HepG2 (cell line): ENCODE results near the gene ADIPOR1. TPM values are rescaled to one million over a fixed set of nuclear protein-coding genes. Genes with fewer than 3 reads are reported as not detected.

Experiments used
- CCDC6 ChIP-seq: sonication (generic); formaldehyde crosslinking; IDR thresholded peaks from 2 replicates; pipeline ENCODE4 v1.8.1; 2022; ENCODE audit warnings: mild to moderate bottlenecking, missing genetic modification reagents, moderate library complexity
- GTF2F1 ChIP-seq: fragments of 150-350 bp; IDR thresholded peaks from 2 replicates; pipeline ENCODE4 v1.6.1; 2014; ENCODE audit warnings: low read length
- HMGXB3 ChIP-seq: sonication (generic); formaldehyde crosslinking; IDR thresholded peaks from 2 replicates; pipeline ENCODE4 v1.4.0; 2020; ENCODE audit warnings: missing genetic modification reagents, borderline replicate concordance
- KLF6 ChIP-seq: IDR thresholded peaks from 2 replicates; pipeline ENCODE4 v1.8.0; 2016; ENCODE audit warnings: missing biosample characterization, missing genetic modification reagents
- MAZ ChIP-seq, 2 experiments: sonication (generic) in 1 of 2; formaldehyde crosslinking in 1 of 2; IDR thresholded peaks; 2 replicates each; pipeline versions ENCODE4 v1.5.0 to v1.6.1; 2012 to 2020; ENCODE audit warnings: low read depth in 2 of 2, mild to moderate bottlenecking in 2 of 2, borderline replicate concordance in 1 of 2, improper control_type of control experiment in 1 of 2, low read length in 1 of 2, missing genetic modification reagents in 1 of 2, moderate library complexity in 1 of 2
- RARA ChIP-seq: IDR thresholded peaks from 2 replicates; pipeline ENCODE4 v1.6.1; 2016; ENCODE audit warnings: missing genetic modification reagents, missing compliant biosample characterization
- TAF1 ChIP-seq: sonication (generic); formaldehyde crosslinking; IDR thresholded peaks from 2 replicates; pipeline ENCODE4 v1.4.0; 2020; ENCODE audit warnings: missing genetic modification reagents
- TBX2 ChIP-seq: sonication (generic); formaldehyde crosslinking; IDR thresholded peaks from 2 replicates; pipeline ENCODE4 v1.5.0; 2020; ENCODE audit warnings: missing genetic modification reagents, mild to moderate bottlenecking, borderline replicate concordance
- ZBTB38 ChIP-seq: sonication (generic); formaldehyde crosslinking; IDR thresholded peaks from 2 replicates; pipeline ENCODE4 v1.5.1; 2020; ENCODE audit warnings: mild to moderate bottlenecking, missing genetic modification reagents
- ZBTB40 ChIP-seq, 2 experiments: fragments of 450-650 bp in 1 of 2; sonication (generic) in 1 of 2; formaldehyde crosslinking in 1 of 2; IDR thresholded peaks; 2 replicates each; pipeline versions ENCODE4 v1.6.1 to v1.8.0; 2016 to 2022; ENCODE audit warnings: antibody characterized with exemption in 1 of 2, mild to moderate bottlenecking in 1 of 2, missing genetic modification reagents in 1 of 2
- ZNF331 ChIP-seq: sonication (generic); formaldehyde crosslinking; IDR thresholded peaks from 2 replicates; pipeline ENCODE4 v1.4.0; 2020; ENCODE audit warnings: missing genetic modification reagents
- ZNF558 ChIP-seq: sonication (generic); formaldehyde crosslinking; IDR thresholded peaks from 2 replicates; pipeline ENCODE4 v1.9.0; 2022; ENCODE audit warnings: mild to moderate bottlenecking, missing genetic modification reagents, borderline replicate concordance
- ZNF569 ChIP-seq: sonication (generic); formaldehyde crosslinking; IDR thresholded peaks from 2 replicates; pipeline ENCODE4 v1.5.0; 2020; ENCODE audit warnings: mild to moderate bottlenecking, missing genetic modification reagents, moderate library complexity, borderline replicate concordance
- ZNF839 ChIP-seq: sonication (generic); formaldehyde crosslinking; IDR thresholded peaks from 2 replicates; pipeline ENCODE4 v1.4.0; 2020; ENCODE audit warnings: missing genetic modification reagents, mild to moderate bottlenecking, borderline replicate concordance
- polyA plus RNA-seq, 8 experiments: library from polyadenylated mRNA; depleted of rRNA in 3 of 8; stranded (reverse) in 7 of 8; unstranded in 1 of 8; fragments of >200 nt; fragmentation: Illumina TruSeq in 4 of 8; extraction: Trizol in 4 of 8; gene quantifications; 2 replicates each; pipeline versions ENCODE4 v1.2.1 to v1.2.3, GENCODE V29; 2011 to 2016; ENCODE audit warnings: low read depth in 4 of 8, missing spikeins in 1 of 8, mixed read lengths in 1 of 8; ENCODE audit not compliant: insufficient read depth in 1 of 8
- total RNA-seq, 5 experiments: library from RNA; depleted of rRNA; stranded (reverse); fragments of >200 nt; fragmentation: Illumina TruSeq; extraction: Trizol; gene quantifications; 2 replicates each; pipeline ENCODE4 v1.2.3, GENCODE V29; 2016; ENCODE audit warnings: low read depth in 1 of 5

Gene ADIPOR1
- total and polyA plus RNA-seq, 2 of the 13 experiments (the other 11 are each of a cell fraction or from before 2014, with no cell fraction given), result 60.0 to 141 TPM

GRCh38 chr1:203006948-203007871 lies 49.1 kb upstream of the ADIPOR1 start, which contains the start of gene TMEM183A (continued):
- TF ChIP-seq HMGXB3 (peak; percentile 97), ZNF558 (CRISPR knock-in tag) (peak; percentile 48; the same call in 1 of the 2 replicates), CCDC6 (CRISPR knock-in tag) (peak; percentile 34; the same call in 1 of the 2 replicates), ZBTB40 (IDR thresholded peaks at IDR 0.05) (no peak), ZBTB40 (CRISPR knock-in tag; IDR thresholded peaks at IDR 0.05) (0 out of 2 replicates have a peak, but pooled peaks have one; percentile 44), KLF6 (CRISPR knock-in tag) (peak; percentile 87), ZNF331 (CRISPR knock-in tag) (peak; percentile 65), GTF2F1 (no peak), TBX2 (CRISPR knock-in tag) (peak; percentile 86), RARA (no peak), ZNF569 (CRISPR knock-in tag) (no peak), ZNF839 (CRISPR knock-in tag) (peak; percentile 71; the same call in 1 of the 2 replicates), TAF1 (CRISPR knock-in tag) (peak; percentile 80), MAZ (IDR thresholded peaks at IDR 0.05; ENCODE audit: borderline replicate concordance, low read depth, low read length) (no peak), MAZ (CRISPR knock-in tag; IDR thresholded peaks at IDR 0.05; ENCODE audit: low read depth) (peak; percentile 47; the same call in 1 of the 2 replicates), ZBTB38 (CRISPR knock-in tag) (peak; percentile 36; the same call in 1 of the 2 replicates)
